Measurements from ENCODE around the gene LRRC3C.

LRRC3C gene

GRCh38 chr17:39938140-39938869, 10.8 kb downstream of the LRRC3C start:
- Histone ChIP-seq H3K18ac (ENCODE audit: low read length) (no peak overlapping the region), H3K14ac (ENCODE audit: low read length) (no peak overlapping the region), H3K36me3 (replicated peaks in 1 of 2; ENCODE audit: control insufficient read depth in 2 of 2, insufficient read depth in 2 of 2, low read length in 2 of 2) (no peaks in the 10 kb centered on the region), H3K4me1 (ENCODE audit: control insufficient read depth in 2 of 2, insufficient read depth in 1 of 2, low read depth in 1 of 2, low read length in 2 of 2) (peaks cover 5 to 7% of the 10 kb centered on the region in 2 donors), H3K9me3 (replicated peaks in 1 of 2; ENCODE audit: control insufficient read depth in 2 of 2, insufficient read depth in 1 of 2, low read depth in 1 of 2, low read length in 2 of 2) (no peaks in the 10 kb centered on the region), H4K8ac (ENCODE audit: low read depth, low read length) (no peak overlapping the region), H3K9ac (ENCODE audit: low read depth, low read length, poor library complexity) (no peak overlapping the region), H4K91ac (ENCODE audit: low read depth, low read length, poor library complexity) (no peak overlapping the region), H3K23ac (ENCODE audit: low read depth, low read length, poor library complexity) (no peak overlapping the region), H2AFZ (ENCODE audit: low read length) (no peak overlapping the region), H2BK120ac (ENCODE audit: low read depth, low read length) (no peak overlapping the region), H3K4me2 (ENCODE audit: insufficient read depth, low read length, poor library complexity, severe bottlenecking) (no peak overlapping the region), H2BK15ac (ENCODE audit: low read length) (no peak overlapping the region), H3K27me3 (ENCODE audit: control insufficient read depth in 3 of 3, insufficient read depth in 3 of 3, low read depth in 1 of 3, low read length in 3 of 3) (peaks cover 0 to 19% (median 0%) of the 10 kb centered on the region in 3 experiments), H3K4ac (ENCODE audit: low read length) (no peak overlapping the region), H3K4me3 (ENCODE audit: low read length in 2 of 2) (no peak overlapping the region), H3K27ac (replicated peaks; ENCODE audit: low read length) (no peak overlapping the region), H3K79me1 (ENCODE audit: low read depth, low read length) (no peaks in the 10 kb centered on the region), H2BK5ac (ENCODE audit: low read length) (no peak overlapping the region), H2AK5ac (ENCODE audit: low read depth, low read length) (no peak overlapping the region), H2BK12ac (ENCODE audit: low read length) (no peak overlapping the region)
- WGBS, 2 donors (ENCODE audit: extremely low coverage in 2 of 2, insufficient read length in 2 of 2, insufficient replicate concordance in 1 of 2), result no CpG with 5 or more reads among the region's 8 CpGs
- DNase-seq (ENCODE audit: low spot score), result no peak

GRCh38 chr17:39939106-39939505, 11.6 kb downstream of the LRRC3C start:
- Histone ChIP-seq H4K91ac (ENCODE audit: low read depth, low read length, poor library complexity) (no peak overlapping the region), H3K27me3 (ENCODE audit: control insufficient read depth in 3 of 3, insufficient read depth in 3 of 3, low read depth in 1 of 3, low read length in 3 of 3) (peaks cover 0 to 27% (median 0%) of the 10 kb centered on the region in 3 experiments), H3K4ac (ENCODE audit: low read length) (no peak overlapping the region), H3K23ac (ENCODE audit: low read depth, low read length, poor library complexity) (no peak overlapping the region), H3K9ac (ENCODE audit: low read depth, low read length, poor library complexity) (no peak overlapping the region), H3K9me3 (replicated peaks in 1 of 2; ENCODE audit: control insufficient read depth in 2 of 2, insufficient read depth in 1 of 2, low read depth in 1 of 2, low read length in 2 of 2) (no peaks in the 10 kb centered on the region), H2AK5ac (ENCODE audit: low read depth, low read length) (no peak overlapping the region), H3K18ac (ENCODE audit: low read length) (no peak overlapping the region), H4K8ac (ENCODE audit: low read depth, low read length) (no peak overlapping the region), H3K4me1 (ENCODE audit: control insufficient read depth in 2 of 2, insufficient read depth in 1 of 2, low read depth in 1 of 2, low read length in 2 of 2) (peaks cover 3 to 5% of the 10 kb centered on the region in 2 donors), H3K27ac (replicated peaks; ENCODE audit: low read length) (no peak overlapping the region), H3K4me3 (ENCODE audit: low read length in 2 of 2) (no peak overlapping the region), H2BK5ac (ENCODE audit: low read length) (no peak overlapping the region), H2BK15ac (ENCODE audit: low read length) (no peak overlapping the region), H2BK120ac (ENCODE audit: low read depth, low read length) (no peak overlapping the region), H3K14ac (ENCODE audit: low read length) (no peak overlapping the region), H3K79me1 (ENCODE audit: low read depth, low read length) (no peaks in the 10 kb centered on the region), H2BK12ac (ENCODE audit: low read length) (no peak overlapping the region), H2AFZ (ENCODE audit: low read length) (peak overlapping the region; percentile 77), H3K36me3 (replicated peaks in 1 of 2; ENCODE audit: control insufficient read depth in 2 of 2, insufficient read depth in 2 of 2, low read length in 2 of 2) (no peaks in the 10 kb centered on the region), H3K4me2 (ENCODE audit: insufficient read depth, low read length, poor library complexity, severe bottlenecking) (no peak overlapping the region)
- WGBS, 2 donors (ENCODE audit: extremely low coverage in 2 of 2, insufficient read length in 2 of 2, insufficient replicate concordance in 1 of 2), result no CpG with 5 or more reads among the region's 3 CpGs
- DNase-seq (ENCODE audit: low spot score), result no peak

DNA sequence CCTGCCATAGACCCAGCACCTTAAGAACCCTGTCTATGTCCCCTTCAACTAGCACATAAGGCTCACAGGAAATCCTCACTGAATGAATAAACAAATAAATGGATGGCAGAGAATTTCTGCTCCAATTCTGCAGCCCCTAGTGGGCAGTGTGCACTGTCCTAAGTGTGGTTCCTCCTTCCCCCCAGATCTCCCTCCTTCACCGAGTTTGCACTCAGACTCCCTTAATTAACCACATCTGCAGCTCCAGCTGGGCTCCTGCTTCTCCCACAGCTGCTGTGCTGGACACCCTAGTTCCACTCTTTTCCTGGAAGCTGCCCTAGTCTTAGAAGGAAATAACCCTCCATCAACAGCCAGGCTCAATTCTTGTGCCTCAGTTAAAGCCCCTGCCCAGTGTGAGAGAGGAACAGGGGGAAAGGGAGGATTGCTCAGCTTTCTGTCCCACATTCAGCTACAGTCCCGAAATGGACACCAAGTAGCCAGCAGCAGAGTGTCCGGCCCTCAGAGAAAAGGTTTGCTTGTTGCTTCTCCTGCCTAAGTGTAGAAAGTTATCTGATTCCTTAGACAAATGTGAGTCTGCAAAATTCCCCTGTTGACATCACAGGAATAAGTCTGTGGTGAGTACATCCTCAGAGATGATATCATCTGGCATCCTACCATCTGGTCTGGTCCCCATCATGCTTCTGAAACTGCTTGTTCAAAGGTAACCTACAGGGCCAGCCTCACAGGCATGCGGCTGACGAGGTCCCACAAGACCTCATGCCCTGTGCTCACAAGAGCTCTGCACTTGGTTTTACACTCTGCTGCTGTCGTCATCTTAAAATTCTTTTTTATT, 12.3 kb downstream of the LRRC3C start:
- H3K18ac ChIP-seq (ENCODE audit: low read length), result no peak overlapping the region
- H3K36me3 ChIP-seq (replicated peaks in 1 of 2; ENCODE audit: control insufficient read depth in 2 of 2, insufficient read depth in 2 of 2, low read length in 2 of 2), result no peaks in the 10 kb centered on the region
- no peak overlapping the region for H2BK120ac ChIP-seq (ENCODE audit: low read depth, low read length)
- H3K4me3 ChIP-seq (ENCODE audit: low read length in 2 of 2), result no peak overlapping the region
- H3K4ac ChIP-seq (ENCODE audit: low read length), result no peak overlapping the region
- peaks cover 1 to 5% of the 10 kb centered on the region in 2 donors for H3K4me1 ChIP-seq (ENCODE audit: control insufficient read depth in 2 of 2, insufficient read depth in 1 of 2, low read depth in 1 of 2, low read length in 2 of 2)
- H3K14ac ChIP-seq (ENCODE audit: low read length), result no peak overlapping the region
- no peaks in the 10 kb centered on the region for H3K79me1 ChIP-seq (ENCODE audit: low read depth, low read length)
- no peak overlapping the region for H3K23ac ChIP-seq (ENCODE audit: low read depth, low read length, poor library complexity)
- no peak overlapping the region for H2BK5ac ChIP-seq (ENCODE audit: low read length)
- H2BK12ac ChIP-seq (ENCODE audit: low read length), result no peak overlapping the region
- H2AK5ac ChIP-seq (ENCODE audit: low read depth, low read length), result no peak overlapping the region
- H3K27ac ChIP-seq (replicated peaks; ENCODE audit: low read length), result no peak overlapping the region
- WGBS, 2 donors (ENCODE audit: extremely low coverage in 2 of 2, insufficient read length in 2 of 2, insufficient replicate concordance in 1 of 2), result no CpG with 5 or more reads among the region's 6 CpGs
- H3K4me2 ChIP-seq (ENCODE audit: insufficient read depth, low read length, poor library complexity, severe bottlenecking), result no peak overlapping the region
- peaks cover 0 to 29% (median 0%) of the 10 kb centered on the region in 3 experiments for H3K27me3 ChIP-seq (ENCODE audit: control insufficient read depth in 3 of 3, insufficient read depth in 3 of 3, low read depth in 1 of 3, low read length in 3 of 3)
- no peaks in the 10 kb centered on the region for H3K9me3 ChIP-seq (replicated peaks in 1 of 2; ENCODE audit: control insufficient read depth in 2 of 2, insufficient read depth in 1 of 2, low read depth in 1 of 2, low read length in 2 of 2)
- H2BK15ac ChIP-seq (ENCODE audit: low read length), result no peak overlapping the region
- DNase-seq (ENCODE audit: low spot score), result no peak
- peak overlapping the region; percentile 77 for H2AFZ ChIP-seq (ENCODE audit: low read length)
- no peak overlapping the region for H4K8ac ChIP-seq (ENCODE audit: low read depth, low read length)
- no peak overlapping the region for H3K9ac ChIP-seq (ENCODE audit: low read depth, low read length, poor library complexity)
- H4K91ac ChIP-seq (ENCODE audit: low read depth, low read length, poor library complexity), result no peak overlapping the region

Data from neuronal stem cell (in vitro differentiated cells).